UCSD-AML1 (cell line): Measurements from ENCODE around the gene LZTS3.
"Not testable (repeated sequence)": the region's sequence is repeated elsewhere in the genome, so short reads cannot be mapped to it uniquely, and the experiment has no call there.

ENCODE experiments used
- DNase-seq: peaks from one replicate; lab custom pipeline; 2025; ENCODE audit not compliant: unreplicated experiment; lab: John Stamatoyannopoulos, UW

LZTS3 gene

GRCh38 chr20:3172933-3173609, at the start of gene LZTS3:
Gene LZTS3, minus strand, starts transcription at chr20:3173549. Its CDS starts 6,386 bp downstream, at chr20:3167163.
- DNase-seq, result peak; percentile 69

- no peak for DNase-seq
Measured at GRCh38 chr20:3221398-3222226, 48.3 kb upstream of the LZTS3 start.

GRCh38 chr20:3218307-3218988, 45.1 kb upstream of the LZTS3 start:
- peak; percentile 32 for DNase-seq

DNA sequence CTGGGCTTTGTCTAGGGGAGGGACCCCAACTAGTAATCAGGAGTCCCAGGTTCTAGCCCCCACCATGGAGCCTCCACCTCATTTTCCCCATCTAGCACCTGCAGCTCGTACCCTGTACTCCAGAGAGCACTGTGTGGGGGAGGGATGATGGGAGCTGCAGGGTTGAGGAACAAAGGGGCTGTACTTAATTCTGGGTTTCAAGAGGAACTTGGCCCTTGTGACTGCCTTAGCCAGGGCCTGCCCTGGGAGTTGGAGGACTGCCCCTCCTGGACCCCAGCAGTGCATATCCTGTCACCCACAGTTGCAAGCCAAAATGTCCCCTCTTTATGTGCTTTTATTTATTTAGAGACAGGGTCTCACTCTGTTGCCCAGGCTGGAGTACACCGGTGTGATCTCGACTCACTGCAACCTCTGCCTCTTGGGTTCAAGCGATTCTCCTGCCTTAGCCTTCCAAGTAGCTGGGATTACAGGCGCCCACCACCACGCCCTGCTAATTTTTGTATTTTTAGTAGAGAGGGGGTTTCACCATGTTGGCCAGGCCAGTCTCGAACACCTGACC, 42.1 kb upstream of the LZTS3 start:
- not testable (repeated sequence) for DNase-seq

GRCh38 chr20:3213226-3213625, 39.9 kb upstream of the LZTS3 start:
- DNase-seq, result no peak

- no peak for DNase-seq
Measured at GRCh38 chr20:3210346-3210745, 37.0 kb upstream of the LZTS3 start.

DNA sequence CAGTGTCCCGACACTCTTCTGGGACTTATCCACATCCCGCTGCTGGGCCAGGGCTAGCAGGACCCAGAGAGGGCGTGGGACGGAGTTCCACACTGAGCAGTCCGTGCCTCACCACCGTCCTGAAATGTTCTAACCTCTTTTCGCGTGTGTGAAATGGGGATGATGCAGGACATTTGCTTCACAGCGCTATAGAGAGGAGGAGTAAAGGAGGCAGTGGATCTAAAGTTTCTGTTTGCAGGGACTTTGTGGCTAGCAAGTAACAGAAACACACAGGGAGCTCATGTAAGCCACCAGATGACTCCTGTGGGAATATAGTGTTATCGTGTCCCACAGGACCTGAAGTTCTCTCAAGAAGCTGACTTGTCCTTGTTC, 36.6 kb upstream of the LZTS3 start:
- DNase-seq, result no peak

DNA sequence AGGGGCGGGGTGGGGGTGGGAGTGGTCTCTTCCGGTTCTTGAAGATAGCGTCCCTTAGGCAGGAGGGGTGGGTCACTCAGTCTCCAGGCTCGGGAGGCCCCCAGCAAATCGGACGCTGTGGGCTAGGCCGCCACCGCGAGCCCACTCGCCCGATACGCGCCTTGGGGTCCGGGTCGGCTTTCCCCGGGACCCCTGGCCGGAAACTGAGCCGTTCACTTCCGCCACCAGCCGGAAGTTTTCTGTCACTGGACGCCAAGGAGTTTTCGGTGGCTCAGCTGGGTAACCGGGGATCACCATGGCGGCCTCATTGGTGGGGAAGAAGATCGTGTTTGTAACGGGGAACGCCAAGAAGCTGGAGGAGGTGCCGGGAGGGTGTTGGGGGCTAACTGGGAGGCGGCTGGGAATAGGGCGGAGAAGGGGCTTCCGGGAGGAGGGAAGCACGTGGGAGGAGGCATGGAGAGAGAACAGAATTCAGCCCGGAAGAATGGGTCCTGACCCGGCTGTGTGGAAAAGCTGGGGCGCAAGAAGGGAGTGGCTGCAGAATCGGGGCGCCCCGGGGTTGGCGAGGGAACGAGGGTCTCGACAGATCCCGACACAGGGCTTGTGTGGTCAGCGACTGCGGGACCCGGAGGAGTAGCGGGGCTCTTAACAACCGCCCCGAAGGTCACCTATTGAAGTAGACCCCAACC, 36.1 kb upstream of the LZTS3 start, which contains the start of gene ITPA:
ITPA (plus strand) TSS at position 242 of the 689 bp plus-strand sequence; CDS start at position 296, 54 bp downstream.
- DNase-seq, result peak; percentile 67

DNA sequence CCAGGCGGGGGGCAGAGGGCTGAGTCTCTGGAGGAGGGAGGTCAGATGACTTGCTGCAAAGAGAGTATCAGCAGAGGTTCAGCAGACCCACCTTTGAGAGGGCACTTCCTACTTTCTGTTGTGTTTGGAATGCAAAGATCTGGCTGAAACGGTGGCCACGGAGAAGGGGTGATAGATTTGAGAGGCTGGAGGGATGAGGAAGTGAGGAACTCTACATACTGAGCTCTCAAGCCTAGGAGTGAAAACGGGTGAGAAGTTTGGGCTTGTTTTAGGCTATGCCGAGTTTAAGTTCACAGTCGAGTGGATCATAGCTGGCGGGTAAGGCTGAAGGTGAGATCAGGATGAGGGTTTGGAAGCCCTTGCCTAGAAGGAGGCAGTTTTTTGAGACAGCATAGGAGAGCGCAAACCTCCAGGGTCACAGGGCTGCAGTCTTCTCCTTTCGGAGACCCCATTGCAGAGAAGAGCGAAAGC, 35.5 kb upstream of the LZTS3 start:
- DNase-seq, result peak; percentile 47

GRCh38 chr20:3204124-3204794, 30.9 kb upstream of the LZTS3 start, which contains the start of gene DDRGK1:
Gene DDRGK1, minus strand, starts transcription at chr20:3204682. Its CDS starts 55 bp downstream, at chr20:3204627.
- DNase-seq, result peak; percentile 92

DNA sequence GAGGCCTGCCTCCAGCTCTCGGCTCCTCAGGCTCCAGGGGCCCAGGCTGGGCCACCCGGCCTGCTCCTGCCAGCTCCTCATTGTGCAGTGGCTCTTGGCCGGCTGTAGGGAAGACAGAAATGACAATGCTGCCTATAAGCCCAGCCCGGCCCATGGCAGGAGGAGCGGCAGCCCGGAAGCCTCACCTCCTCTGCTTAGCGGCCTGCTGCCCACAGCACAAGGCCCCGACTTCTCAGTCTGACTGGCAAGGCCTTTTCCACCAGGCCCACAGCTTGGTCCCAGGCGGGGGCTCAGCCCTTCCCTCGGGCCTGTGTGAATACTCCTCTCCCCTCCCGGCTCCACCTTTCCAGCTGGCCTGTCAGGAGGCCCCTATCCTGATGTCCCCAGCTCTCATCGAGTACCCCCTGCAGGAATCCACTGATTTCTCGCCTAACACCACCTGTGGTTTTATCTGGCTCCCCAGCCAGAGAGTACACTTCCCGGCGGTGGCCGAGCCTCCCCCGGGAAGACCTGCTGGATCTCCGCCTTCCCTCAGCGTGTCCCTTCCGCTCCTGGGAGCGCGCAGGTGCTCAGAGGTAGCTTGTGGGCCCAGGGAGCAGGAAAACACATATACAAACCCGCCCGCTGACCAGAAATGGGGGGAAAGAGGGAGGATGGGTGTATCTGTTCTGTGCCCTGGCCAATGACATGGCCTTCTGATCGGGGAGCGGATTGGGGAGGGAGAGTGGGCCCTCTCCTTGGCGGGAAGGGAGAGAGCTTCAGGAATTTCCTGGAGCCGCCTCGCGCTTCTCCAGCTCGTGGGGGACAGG, 30.2 kb upstream of the LZTS3 start:
- DNase-seq, result peak; percentile 55

DNA sequence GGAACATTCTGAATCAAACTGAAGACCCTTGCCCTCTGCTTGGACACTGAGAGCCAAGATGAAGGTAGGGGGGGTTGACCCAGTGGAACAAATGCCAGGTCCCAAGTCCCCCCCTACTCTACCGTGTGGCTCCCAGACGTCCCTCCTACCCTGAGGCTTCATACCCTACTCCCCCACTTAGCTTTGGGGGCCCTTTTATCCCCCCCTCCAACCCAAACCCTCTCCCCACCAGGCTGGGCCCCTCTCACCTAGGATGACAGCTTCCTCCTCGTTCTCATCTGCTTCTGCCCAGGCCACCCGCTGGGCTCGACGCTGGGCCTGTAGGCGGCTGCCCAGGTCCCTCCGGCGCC, 29.6 kb upstream of the LZTS3 start:
- no peak for DNase-seq

DNA sequence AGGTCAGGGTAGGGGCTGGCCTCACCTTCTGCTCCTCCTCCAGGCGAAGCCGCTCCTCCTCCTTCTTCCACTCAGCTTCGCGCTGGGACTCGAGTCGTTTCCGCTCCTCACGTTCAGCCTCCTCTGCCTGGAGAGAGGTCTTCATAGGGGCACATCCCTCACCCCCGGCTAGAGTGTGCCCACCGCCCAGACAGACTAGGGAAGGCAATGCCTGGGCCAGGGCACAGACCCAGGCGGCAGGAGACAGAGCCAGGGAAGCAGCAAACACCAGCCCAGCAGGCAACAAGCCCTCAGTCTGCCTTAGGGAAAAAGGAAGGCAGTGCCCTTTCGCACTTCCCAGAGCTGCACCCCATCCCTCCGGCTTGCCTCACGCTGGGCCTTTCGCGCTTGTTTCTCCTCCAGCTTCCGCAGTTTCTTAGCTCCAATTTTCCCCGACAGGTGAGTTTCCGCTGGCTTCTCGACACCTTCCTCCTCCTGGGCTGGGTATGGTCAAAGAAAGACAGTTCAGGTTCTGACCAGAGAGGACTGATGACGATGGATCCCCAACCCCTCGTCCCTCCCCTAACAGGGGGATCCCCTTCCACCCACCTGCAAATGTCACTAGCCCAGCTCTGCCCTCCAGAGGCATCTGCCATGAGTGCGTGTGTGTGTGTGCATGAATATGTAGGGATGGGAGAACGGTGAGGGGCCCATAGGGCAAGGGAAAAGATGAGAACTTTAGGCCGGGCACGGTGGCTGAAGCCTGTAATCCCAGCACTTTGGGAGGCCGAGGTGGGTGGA, 26.8 kb upstream of the LZTS3 start:
- no peak for DNase-seq

- DNase-seq, result no peak
Measured at GRCh38 chr20:3199206-3199605, 25.9 kb upstream of the LZTS3 start.

- DNase-seq, result no peak
Measured at GRCh38 chr20:3195590-3196237, 22.4 kb upstream of the LZTS3 start.

DNA sequence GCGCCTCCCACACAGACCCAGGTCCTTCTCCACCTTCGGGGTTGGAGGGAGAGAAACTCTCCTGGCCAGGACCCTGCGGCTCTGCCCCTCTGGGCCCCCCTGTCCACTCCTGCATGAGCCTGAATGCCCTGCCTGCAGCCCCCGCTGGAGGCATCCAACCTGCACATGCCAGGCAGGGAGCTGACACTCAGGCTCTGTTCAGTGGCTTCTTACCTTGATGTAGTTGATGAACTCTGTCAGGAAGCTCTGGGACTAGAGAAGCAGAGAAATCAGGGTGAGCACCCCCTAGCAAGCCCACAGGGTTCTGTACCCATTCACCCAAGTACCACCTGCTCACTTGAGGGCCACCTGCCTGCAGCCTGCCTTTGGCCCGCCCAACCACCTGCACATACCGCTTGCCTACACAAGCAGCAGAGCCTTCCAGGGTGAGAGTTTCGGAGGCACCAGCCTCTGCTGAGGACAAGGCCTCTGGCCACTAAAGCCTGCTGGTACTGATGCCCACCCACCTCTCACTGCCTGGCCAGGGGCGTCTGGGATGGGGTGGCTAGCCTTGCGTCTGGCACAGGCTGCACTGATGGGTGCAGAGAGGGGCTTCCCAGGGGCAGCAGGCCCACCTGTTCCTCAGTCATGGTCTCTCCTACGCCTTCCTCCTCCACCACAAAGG, 21.4 kb upstream of the LZTS3 start:
- no peak for DNase-seq

GRCh38 chr20:3193806-3194616, 20.7 kb upstream of the LZTS3 start:
- no peak for DNase-seq
